GM19193 (cell line): Measurements from ENCODE around the gene RALGAPB.

Experiments used
- POLR2A ChIP-seq: IDR thresholded peaks from 4 replicates; pipeline ENCODE4 v1.6.1; 2011; ENCODE audit not compliant: insufficient read depth, insufficient read length; ENCODE audit errors: extremely low read depth

The RALGAPB gene

DNA sequence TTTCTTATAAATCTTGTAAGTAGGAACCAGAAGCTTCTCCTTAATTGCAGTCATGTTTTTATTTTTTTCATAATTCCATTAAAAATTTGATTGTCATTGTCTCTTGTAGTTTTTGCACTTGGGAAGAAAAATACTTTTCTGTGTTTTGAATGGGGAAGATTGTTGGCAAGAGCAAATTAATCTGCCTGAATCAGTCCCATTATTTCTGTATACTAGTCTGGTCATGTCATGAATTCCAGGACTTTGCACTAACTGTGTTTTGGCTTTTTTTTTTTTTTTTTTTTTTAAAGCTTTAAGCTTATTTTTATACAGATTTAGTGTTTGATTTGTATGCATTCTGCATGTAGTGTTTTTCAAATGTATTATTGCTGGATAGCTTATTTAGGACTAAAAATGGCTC lies 47.6 kb downstream of the RALGAPB start:
- TF ChIP-seq POLR2A, result no peak

DNA sequence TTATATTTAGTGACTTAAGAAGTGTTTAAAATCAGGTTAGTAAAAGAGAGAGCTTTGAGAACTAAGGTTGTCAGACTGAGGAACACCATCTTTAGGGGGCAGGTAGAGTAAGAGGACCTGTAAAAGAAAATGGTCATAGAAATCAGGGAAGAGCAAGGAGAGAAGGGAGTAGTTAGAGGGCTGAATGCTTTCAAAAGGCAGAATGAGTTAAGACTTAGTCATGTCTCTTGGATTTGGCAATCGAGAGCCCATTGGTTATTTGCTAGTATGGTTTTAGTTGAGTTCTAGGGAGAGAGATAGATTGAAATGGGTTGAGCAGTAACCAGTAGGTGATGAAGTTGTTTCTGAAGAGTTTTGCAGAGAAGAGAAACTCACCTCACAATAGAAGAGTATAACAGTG lies 51.1 kb downstream of the RALGAPB start:
- no peak for TF ChIP-seq POLR2A

DNA sequence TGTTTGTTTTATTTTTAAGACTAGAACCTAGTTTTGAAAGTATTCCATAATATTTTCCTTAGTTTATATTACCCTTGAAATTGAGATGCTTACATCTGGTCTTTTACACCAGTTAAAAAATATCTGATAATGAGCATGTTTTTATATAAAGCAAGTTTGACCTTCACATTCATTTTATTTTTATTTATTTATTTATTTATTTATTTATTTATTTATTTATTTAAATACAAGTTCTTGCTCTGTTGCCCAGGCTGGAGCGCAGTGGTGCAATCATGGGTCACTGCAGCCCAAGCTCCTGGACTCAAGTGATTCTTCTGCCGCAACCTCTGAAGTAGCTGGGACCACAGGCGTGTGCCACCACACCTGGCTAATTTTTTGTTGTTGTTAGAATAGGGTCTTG lies 55.5 kb downstream of the RALGAPB start:
- TF ChIP-seq POLR2A, result no peak

DNA sequence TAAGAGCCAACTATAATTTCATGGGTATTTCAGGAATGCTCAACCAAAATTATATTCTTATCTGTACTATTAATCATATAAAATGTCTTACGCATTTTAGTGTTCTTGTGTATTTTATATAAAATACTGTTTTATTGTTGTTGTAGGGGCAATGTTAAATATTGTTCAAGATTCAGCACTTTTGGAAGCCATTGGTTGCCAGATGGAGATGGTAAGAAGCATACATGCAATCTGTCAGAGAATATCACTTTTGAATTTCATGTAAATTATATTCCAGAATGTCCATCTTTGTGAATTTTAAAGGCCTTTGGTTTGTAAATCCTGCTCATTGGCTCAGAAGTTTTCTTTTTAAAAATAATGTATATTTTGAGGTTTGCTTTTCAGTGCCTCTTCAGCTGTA lies 58.4 kb downstream of the RALGAPB start:
- TF ChIP-seq POLR2A, result no peak

DNA sequence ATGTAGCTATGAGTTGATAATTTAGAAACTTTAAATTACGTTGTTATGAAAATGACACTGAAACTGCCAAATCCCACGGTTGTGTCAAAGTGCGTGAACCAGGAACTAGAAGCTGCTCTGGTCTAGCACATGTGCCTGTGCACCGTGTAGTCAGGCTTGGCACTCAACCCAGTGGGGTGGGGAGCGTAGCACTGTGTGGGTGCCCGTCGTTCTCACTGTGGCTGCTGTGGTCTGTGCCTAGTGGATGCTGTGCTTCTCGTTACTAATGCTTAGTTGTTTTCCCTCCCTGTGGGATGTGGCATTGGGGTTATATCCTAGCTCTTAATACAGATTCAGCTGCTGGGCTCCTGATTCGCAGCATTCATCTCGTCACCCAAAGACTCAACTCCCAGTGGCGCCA lies 62.1 kb downstream of the RALGAPB start:
- no peak for TF ChIP-seq POLR2A

DNA sequence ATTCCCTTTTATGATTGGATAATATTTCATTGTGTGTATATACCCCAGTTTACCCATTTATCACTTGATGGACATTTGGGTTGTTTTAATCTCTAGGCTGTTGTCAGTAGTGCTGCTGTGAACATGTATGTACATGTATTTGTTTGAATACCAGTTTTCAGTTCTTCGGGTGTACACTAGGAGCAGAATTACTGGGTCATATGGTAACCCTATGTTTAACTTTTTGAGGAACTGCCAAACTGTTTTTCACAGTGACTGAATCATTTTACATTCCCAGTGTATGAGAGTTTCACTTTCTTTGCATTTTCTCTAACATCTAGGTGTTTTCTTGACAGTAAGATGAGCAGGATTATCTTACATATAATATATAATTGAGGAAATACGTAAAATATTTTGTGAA lies 63.7 kb downstream of the RALGAPB start:
- TF ChIP-seq POLR2A, result no peak

DNA sequence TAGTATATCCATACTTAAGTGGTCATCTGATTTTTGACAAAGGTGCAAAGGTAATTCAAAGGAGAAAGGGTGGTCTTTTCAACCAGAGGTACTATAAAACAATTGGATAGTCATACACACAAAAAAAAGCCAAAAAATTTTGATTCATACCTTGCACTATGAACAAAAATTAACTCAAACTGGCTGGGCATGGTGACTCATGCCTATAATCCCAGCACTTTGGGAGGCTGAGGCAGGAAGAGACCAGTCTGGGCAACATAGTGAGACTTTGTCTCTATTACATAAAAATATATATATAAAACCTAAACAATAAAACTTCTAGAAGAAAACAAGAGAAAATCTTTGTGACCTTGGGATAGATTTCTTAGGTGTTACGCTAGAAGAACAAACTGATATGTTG lies 64.5 kb downstream of the RALGAPB start:
- no peak for TF ChIP-seq POLR2A

DNA sequence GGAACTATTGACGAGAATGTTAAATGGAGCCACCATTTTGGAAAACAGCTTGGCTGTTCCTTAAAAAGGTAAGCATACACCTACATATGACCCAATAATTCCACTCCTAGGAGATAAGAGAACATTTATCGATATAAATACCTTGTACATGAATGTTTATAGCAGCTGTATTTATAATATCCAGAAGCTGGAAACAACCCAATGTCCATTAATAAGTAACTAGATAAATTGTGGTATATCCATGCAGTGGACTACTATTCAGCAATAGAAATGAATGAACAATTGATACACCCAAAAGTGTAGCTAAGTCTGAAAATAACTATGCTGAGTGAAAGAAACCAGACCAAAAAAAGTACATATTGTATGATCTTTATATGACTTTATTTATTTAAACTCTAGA lies 66.1 kb downstream of the RALGAPB start:
- no peak for TF ChIP-seq POLR2A

DNA sequence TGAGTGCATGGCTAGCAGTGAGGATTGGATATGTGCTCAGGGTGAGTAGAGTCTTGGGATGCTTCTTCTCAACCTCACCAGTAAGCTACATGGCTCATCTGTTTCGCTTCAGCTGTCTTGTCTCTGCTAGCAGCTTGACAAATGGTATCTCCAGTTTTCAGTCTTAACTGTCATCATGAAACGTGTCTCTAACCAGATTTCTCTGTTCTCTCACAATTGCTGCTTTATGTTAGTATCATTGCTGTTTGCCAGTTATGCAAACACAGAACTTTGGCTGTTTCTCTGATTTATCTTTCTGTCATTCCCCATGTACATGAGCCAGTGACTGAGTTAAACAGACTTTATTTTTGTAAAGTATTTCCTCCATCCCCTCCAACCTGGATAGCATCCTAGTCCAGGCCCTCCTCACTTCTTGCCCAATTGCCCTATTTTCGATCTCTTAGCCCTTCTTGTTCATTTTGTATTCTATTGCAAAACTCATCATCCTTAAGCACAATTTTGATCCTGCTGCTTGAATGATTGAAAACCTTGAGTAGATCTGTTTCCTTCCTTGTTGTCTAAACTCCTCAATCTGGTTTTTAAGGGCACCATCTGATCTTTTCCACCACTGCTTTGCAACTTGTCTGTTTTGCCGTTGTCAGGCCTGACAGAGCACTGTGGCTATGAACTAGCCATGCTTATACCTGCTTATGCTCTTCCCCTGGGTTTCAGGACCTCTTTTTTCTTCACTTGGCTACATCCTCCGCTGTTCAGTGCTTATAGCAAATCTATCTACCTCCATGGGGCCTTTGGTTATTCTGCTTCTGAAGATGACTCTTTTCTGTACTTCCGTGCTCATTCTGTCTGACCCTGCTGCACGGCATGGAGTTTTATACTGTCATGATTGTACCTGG lies 70.6 kb downstream of the RALGAPB start:
- no peak for TF ChIP-seq POLR2A

DNA sequence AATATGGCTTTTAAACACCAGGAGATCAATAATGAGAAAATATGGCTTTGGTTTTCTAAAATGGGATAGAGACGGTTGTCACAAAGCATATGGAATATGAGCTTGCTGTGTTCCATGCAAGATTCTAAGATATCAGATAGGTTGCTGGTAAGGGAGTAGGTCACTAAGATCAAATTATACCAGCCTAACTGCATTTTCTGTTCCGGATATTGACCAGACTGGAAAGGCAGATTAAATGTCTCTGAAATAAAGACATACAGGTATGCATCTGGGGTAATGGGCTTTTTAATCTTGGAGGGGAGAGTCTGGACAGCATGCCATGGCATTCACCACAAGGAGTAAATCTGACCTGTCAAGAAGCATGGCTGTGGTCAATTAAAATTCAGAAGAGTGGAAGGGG lies 73.1 kb downstream of the RALGAPB start:
- no peak for TF ChIP-seq POLR2A

DNA sequence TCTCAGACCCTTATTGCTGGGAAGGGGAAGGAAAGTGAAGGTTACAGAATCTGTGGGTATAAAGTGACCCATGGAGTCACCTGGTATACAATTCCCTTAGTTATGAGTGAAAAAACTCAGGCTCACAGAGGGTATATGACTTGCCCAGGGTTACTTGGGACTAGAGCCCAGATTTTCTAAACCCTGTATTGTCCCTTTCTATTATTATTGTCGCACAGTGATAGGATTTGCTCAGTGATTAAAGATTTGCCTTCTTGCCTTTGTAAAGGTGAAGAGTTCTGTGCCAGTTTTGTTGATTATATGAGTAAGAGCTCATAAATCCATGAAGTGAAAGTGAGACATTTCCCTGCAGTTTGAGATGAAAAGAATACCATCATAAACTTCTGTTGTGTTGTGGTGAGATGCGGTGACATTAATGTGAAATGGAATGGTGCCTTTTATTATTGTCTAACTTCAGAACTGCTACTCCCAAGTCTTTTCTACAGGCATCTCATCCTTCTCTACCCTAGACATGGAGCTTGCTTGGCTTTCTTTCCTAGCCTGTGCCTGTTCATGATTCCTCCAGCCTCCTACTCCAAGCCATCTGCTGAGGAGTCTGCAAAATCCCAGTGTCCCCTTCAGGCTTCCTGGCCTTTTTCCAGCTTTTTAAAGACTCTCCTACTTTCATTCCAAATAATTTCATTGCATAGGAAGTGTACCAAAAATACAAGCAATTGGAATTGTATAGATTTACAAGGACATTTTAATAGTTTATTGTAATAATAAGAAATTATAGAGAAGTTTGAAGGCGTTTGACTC lies 74.8 kb downstream of the RALGAPB start:
- no peak for TF ChIP-seq POLR2A

DNA sequence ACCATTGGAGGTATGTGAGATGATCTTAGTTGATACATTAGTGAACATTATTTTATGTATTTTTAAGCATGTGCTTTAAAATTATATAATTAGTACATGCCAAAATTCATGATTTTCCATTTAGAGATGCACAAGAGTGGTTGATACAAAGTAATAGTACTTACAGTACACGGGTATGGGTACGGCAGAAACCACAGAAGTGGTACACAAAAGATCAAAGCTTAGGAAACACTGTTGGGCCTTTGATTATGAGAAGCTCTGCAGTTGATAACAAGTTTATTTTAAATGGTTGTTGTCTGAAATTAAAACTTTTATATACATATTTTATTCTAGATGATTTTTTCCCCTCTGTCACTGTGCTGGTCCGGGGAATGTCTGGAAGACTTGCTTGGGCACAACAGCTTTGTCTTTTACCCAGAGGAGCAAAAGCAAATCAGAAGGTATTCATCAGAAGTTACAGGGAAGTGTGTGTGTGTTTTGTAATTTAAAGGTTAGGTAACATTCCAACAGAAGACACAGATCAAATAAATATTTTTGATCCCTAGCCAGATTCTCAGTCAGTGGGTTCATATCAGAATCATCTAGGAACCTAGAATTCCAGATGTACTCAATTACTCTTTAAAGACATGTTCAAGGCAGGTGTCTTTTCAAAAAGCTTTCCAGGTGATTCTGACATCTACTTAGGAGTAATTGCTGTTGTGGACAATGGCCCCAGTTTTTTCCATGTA lies 75.9 kb downstream of the RALGAPB start:
- TF ChIP-seq POLR2A, result no peak

DNA sequence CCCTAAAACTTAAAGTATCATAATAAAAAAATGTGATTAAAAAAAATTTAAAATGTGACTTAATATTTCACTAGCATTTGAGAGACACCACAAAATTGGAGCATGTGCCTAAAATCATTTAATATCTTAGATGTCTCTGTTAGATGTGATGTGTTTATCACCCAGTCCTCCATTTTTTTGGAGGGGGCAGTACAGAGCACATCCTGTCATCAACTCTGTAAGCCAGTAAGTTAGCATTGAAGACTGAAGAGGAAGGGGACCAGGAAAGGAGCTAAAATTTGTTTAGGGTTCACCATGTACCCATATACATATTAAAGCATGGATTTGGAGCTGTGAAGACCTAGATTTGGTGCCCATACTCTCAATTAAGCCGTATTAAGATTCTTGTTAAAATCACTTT lies 77.6 kb downstream of the RALGAPB start:
- no peak for TF ChIP-seq POLR2A

DNA sequence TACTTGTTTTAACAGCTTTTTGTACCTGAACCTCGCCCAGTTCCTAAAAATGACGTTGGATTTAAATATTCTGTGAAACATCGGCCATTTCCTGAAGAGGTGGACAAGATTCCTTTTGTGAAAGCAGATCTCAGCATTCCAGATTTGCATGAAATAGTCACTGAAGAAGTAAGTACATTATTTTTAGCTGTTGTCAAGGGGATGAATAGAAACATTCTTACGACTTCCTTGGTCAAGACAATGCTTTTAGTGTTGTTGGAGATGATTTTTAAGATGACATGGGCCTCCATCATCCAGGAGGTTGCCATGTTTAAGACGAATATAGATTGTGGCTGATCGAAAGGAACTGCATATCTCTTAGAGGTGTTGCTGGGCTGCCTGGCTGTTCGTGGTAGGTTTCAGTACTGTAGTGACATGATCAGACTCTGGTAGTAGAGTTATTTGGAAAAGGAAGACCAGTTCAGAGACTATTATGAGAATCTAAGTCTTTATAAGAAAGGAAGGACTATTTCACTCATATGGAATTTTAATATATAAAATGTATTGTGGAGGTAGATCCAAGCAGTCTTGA lies 78.5 kb downstream of the RALGAPB start:
- TF ChIP-seq POLR2A, result no peak

DNA sequence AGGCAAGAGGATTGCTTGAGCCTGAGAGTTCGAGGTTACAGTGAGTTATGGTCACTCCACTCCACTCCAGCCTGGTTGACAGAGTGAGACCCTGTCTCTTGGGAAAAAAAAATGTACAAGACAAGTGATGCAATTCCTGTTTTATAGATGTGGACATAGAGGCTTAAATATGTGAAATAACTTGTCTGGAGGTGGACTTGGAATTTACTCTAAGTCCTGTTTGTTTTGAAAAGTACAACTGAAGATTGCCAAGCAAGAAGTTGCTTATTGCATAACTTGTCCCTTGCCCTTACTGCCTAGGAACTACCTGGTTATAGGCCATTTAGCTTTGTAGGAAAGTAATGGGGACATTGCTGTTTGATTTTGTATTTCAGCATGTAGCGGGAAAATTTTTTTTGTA lies 82.3 kb downstream of the RALGAPB start:
- TF ChIP-seq POLR2A, result no peak

DNA sequence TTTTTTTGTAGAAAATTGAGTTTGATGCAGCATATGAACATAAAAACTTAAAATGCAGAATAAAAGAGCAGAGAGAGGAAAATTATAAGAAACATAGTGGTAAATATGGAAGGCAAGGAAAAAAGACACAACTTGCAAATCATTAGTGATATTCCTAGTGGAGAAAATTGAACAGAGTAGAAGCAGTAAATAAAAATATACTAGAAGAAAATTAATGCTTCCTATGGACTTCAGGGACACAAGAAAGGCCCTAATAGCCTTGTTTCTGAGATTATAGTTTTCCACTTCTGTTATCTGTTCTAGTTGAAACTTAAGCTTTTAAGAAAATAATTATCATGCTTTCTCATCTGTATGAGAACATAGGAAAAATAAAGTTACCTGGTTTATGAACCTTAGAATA lies 82.8 kb downstream of the RALGAPB start:
- TF ChIP-seq POLR2A, result no peak

DNA sequence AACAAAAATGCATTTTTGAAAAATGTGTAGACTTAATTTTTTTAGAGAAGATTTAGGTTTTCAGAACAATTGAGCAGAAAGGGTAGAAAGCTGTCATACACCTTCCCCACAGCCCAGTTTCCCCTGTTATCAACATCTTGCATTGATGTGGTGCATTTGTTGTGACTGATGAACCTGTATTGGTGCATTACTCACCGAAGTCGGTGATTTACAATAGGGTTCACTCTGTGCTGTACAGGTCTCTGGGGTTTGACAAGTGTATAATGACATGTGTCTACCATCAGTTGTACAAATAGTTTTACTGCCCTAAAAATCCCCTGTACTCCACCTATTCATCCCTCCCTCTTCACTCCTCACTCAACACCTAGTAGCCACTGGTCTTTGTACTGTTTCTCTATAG lies 84.5 kb downstream of the RALGAPB start:
- no peak for TF ChIP-seq POLR2A
